HepG2 (cell line): ENCODE data around the gene KRT15. TPM values are rescaled to one million over a fixed set of nuclear protein-coding genes. Genes with fewer than 3 reads are reported as not detected.
A peak's percentile ranks its signal among the peaks of the same experiment; 100 is the strongest.

Experiments
- ATAC-seq: fragments of 200-7000 bp; cut with Tn5 transposase; 3 replicates; pipeline ENCODE4 v1.9.1; 2020; ENCODE audit warnings: mild to moderate bottlenecking, moderate library complexity
- BruUV-seq: library from RNA; stranded (reverse); fragments of 400-500 nt; replicated peaks from 2 replicates; lab custom pipeline; 2021; lab: Mats Ljungman, UMichigan
- CTCF ChIA-PET: fragments of 300-600 bp; formaldehyde crosslinking; extraction: SDS; loops from one replicate; lab custom pipeline; 2021; ENCODE audit warnings: low total read pairs, inconsistent platforms, low intra/inter-chr PET ratio; lab: Yijun Ruan, JAX
- POLR2A ChIA-PET: fragments of 350-600 bp; sonication (Branson Sonifier 250); formaldehyde crosslinking; loops from one replicate; lab custom pipeline; 2020; ENCODE audit warnings: antibody characterized with exemption, inconsistent platforms; lab: Yijun Ruan, JAX
- DNase-seq: peaks from one replicate; pipeline ENCODE4 v3.0.0-alpha.2; 2015; ENCODE audit warnings: low spot score
- FAIRE-seq: peaks from 3 replicates; lab custom pipeline; 2011; peaks lifted over from hg19 to GRCh38; lab: Jason Lieb, UNC
- H2AFZ ChIP-seq: one replicate; pipeline ENCODE4 v1.6.1; 2011; ENCODE audit warnings: low read length, inconsistent platforms
- H3K27ac ChIP-seq: fragments of 300-600 bp; 3 replicates; pipeline ENCODE4 v1.8.0; 2011; ENCODE audit warnings: mixed run types, mild to moderate bottlenecking, mixed read lengths, low read length, inconsistent platforms; ENCODE audit not compliant: insufficient read depth; ENCODE audit errors: extremely low read length
- H3K27me3 ChIP-seq, 2 experiments: fragments of 200-600 bp in 1 of 2; 2 replicates in 1 of 2; 3 replicates in 1 of 2; pipeline versions ENCODE4 v1.6.0 to v1.8.0; 2011; ENCODE audit warnings: low read length in 2 of 2, mild to moderate bottlenecking in 2 of 2, moderate library complexity in 2 of 2, inconsistent platforms in 1 of 2; ENCODE audit not compliant: insufficient read depth in 2 of 2, control insufficient read depth in 1 of 2
- H3K36me3 ChIP-seq, 2 experiments: fragments of 200-600 bp in 1 of 2; replicated peaks in 1 of 2; 2 replicates in 1 of 2; 3 replicates in 1 of 2; pipeline versions ENCODE4 v1.5.1 to v1.8.0; 2011; ENCODE audit warnings: low read length in 2 of 2, inconsistent platforms in 1 of 2; ENCODE audit not compliant: insufficient read depth in 2 of 2, control insufficient read depth in 1 of 2
- H3K4me1 ChIP-seq: 2 replicates; pipeline ENCODE4 v1.5.1; 2012; ENCODE audit warnings: low read length, inconsistent platforms; ENCODE audit not compliant: insufficient read depth
- H3K4me2 ChIP-seq: 2 replicates; pipeline ENCODE4 v1.6.0; 2011; ENCODE audit warnings: low read depth, low read length, inconsistent platforms
- H3K4me3 ChIP-seq, 3 experiments: fragments of 200-600 bp in 1 of 3; sonication (generic), shearing (Covaris generic) in 1 of 3; replicated peaks in 1 of 3; 2 replicates each; pipeline ENCODE4 v1.5.1; 2011 to 2016; ENCODE audit warnings: low read length in 3 of 3, inconsistent platforms in 2 of 3, low read depth in 2 of 3, mild to moderate bottlenecking in 2 of 3, control low read depth in 1 of 3, mixed read lengths in 1 of 3; ENCODE audit not compliant: insufficient read depth in 1 of 3
- H3K79me2 ChIP-seq: one replicate; pipeline ENCODE4 v1.6.1; 2011; ENCODE audit warnings: low read length, inconsistent platforms; ENCODE audit not compliant: insufficient read depth
- H3K9ac ChIP-seq: 2 replicates; pipeline ENCODE4 v1.6.0; 2011; ENCODE audit warnings: mild to moderate bottlenecking, low read depth, low read length, inconsistent platforms; ENCODE audit not compliant: insufficient read depth
- H3K9me3 ChIP-seq: 2 replicates; pipeline ENCODE4 v1.5.1; 2012; ENCODE audit warnings: mild to moderate bottlenecking, low read length
- H4K20me1 ChIP-seq: 2 replicates; pipeline ENCODE4 v1.6.0; 2011; ENCODE audit warnings: inconsistent platforms, mild to moderate bottlenecking, low read length, moderate library complexity; ENCODE audit not compliant: insufficient read depth
- ARID5B ChIP-seq: IDR thresholded peaks from 2 replicates; pipeline ENCODE4 v1.4.0; 2020; ENCODE audit warnings: mild to moderate bottlenecking, missing genetic modification reagents
- FOXA1 ChIP-seq, 2 experiments: fragments of 450-650 bp in 1 of 2; sonication (generic) in 1 of 2; formaldehyde crosslinking in 1 of 2; IDR thresholded peaks; 2 replicates each; pipeline versions ENCODE4 v1.4.0 to v1.6.1; 2016 to 2020; ENCODE audit warnings: missing genetic modification reagents in 1 of 2
- ISX ChIP-seq: sonication (generic); formaldehyde crosslinking; conservative IDR thresholded peaks from 2 replicates; pipeline ENCODE4 v1.5.0; 2020; ENCODE audit warnings: missing genetic modification reagents
- MLXIP ChIP-seq: sonication (generic); formaldehyde crosslinking; IDR thresholded peaks from 2 replicates; pipeline ENCODE4 v1.9.0; 2021; ENCODE audit warnings: missing genetic modification reagents, borderline replicate concordance
- PHF8 ChIP-seq: sonication (generic); formaldehyde crosslinking; IDR thresholded peaks from 2 replicates; pipeline ENCODE4 v1.5.0; 2020; ENCODE audit warnings: missing genetic modification reagents
- POLR2G ChIP-seq: fragments of 200-400 bp; formaldehyde crosslinking; IDR thresholded peaks from 2 replicates; pipeline ENCODE4 v1.6.1; 2018; ENCODE audit warnings: mild to moderate bottlenecking, low read depth, low read length, moderate library complexity
- RFX5 ChIP-seq: IDR thresholded peaks from 2 replicates; pipeline ENCODE4 v1.6.1; 2011; ENCODE audit warnings: low read depth, low read length, improper control_type of control experiment
- TFAP4 ChIP-seq: sonication (generic); IDR thresholded peaks from 2 replicates; pipeline ENCODE4 v1.6.1; 2016; ENCODE audit warnings: low read depth, borderline replicate concordance
- THAP11 ChIP-seq: IDR thresholded peaks from 2 replicates; pipeline ENCODE4 v1.6.1; 2016; ENCODE audit warnings: missing biosample characterization, missing genetic modification reagents
- XRCC5 ChIP-seq: fragments of 200-400 bp; formaldehyde crosslinking; optimal IDR thresholded peaks from 2 replicates; pipeline ENCODE3; 2017; ENCODE audit warnings: mild to moderate bottlenecking, low read length
- ZNF44 ChIP-seq: sonication (generic); formaldehyde crosslinking; IDR thresholded peaks from 2 replicates; pipeline ENCODE4 v1.5.1; 2020; ENCODE audit warnings: mild to moderate bottlenecking, missing genetic modification reagents
- ZNF775 ChIP-seq: sonication (generic); formaldehyde crosslinking; IDR thresholded peaks from 2 replicates; pipeline ENCODE4 v1.4.0; 2020; ENCODE audit warnings: missing genetic modification reagents, mild to moderate bottlenecking, moderate library complexity, borderline replicate concordance
- WGBS: methylation state at CpG from one replicate; pipeline ENCODE4 v1.1.6; 2017; ENCODE audit warnings: low lambda C conversion rate; 5-methylcytosine and 5-hydroxymethylcytosine counted together
- in situ Hi-C: cut with HindIII; loops from 2 replicates; pipeline ENCODE4 v1.10.0; 2017; ENCODE audit warnings: low pct_unique_long_range_greater_than_20kb; ENCODE audit not compliant: extremely low pct_ligation_motif_present
- intact Hi-C: fragments of 100-400 bp; cut with micrococcal nuclease; formaldehyde crosslinking; loops from one replicate; pipeline ENCODE4 v1.10.0; 2022; ENCODE audit not compliant: unreplicated experiment
- polyA plus RNA-seq, 8 experiments: library from polyadenylated mRNA; depleted of rRNA in 3 of 8; stranded (reverse) in 7 of 8; unstranded in 1 of 8; fragments of >200 nt; fragmentation: Illumina TruSeq in 4 of 8; extraction: Trizol in 4 of 8; gene quantifications; 2 replicates each; pipeline versions ENCODE4 v1.2.1 to v1.2.3, GENCODE V29; 2011 to 2016; ENCODE audit warnings: low read depth in 4 of 8, missing spikeins in 1 of 8, mixed read lengths in 1 of 8; ENCODE audit not compliant: insufficient read depth in 1 of 8
- total RNA-seq, 5 experiments: library from RNA; depleted of rRNA; stranded (reverse); fragments of >200 nt; fragmentation: Illumina TruSeq; extraction: Trizol; gene quantifications; 2 replicates each; pipeline ENCODE4 v1.2.3, GENCODE V29; 2016; ENCODE audit warnings: low read depth in 1 of 5

Gene KRT15
- total and polyA plus RNA-seq, 2 of the 13 experiments (the other 11 are each of a cell fraction or from before 2014, with no cell fraction given), result 0.46 to 0.63 TPM

GRCh38 chr17:41494524-41494923 is 24.2 kb downstream of the KRT15 start:
- ChIA-PET POLR2A (no interaction called here), CTCF (interaction anchor here (0.9 kb wide), 1 partner anchor 55 kb away, joined by 3 read pairs; no protein-coding TSS in a partner anchor)
- Histone ChIP-seq H3K4me2 (no peak overlapping the region), H3K4me1 (peaks cover 18% of the 10 kb centered on the region), H4K20me1 (no peaks in the 10 kb centered on the region), H3K4me3 (no peak overlapping the region), H3K36me3 (no peaks in the 10 kb centered on the region), H3K27ac (no peak overlapping the region), H3K9ac (no peak overlapping the region), H2AFZ (no peak overlapping the region), H3K9me3 (no peaks in the 10 kb centered on the region), H3K27me3 (peaks cover 3 to 31% of the 10 kb centered on the region in 2 experiments; a peak in 3 of 5 replicates), H3K79me2 (no peaks in the 10 kb centered on the region)
- DNase-seq (peak; percentile 13), ATAC-seq (no peak), FAIRE-seq (no peak)
- no TSS peak for BruUV-seq
- intact Hi-C loops, result no loop called here
- in situ Hi-C loops, result no loop called here
- TF ChIP-seq TFAP4, result no peak
- no peak for TF ChIP-seq XRCC5
- no peak for TF ChIP-seq MLXIP
- TF ChIP-seq ISX (CRISPR knock-in tag), result no peak
- no peak for TF ChIP-seq PHF8 (CRISPR knock-in tag)
- no peak for TF ChIP-seq RFX5
- no peak for TF ChIP-seq ZNF775 (CRISPR knock-in tag)
- TF ChIP-seq FOXA1 (IDR thresholded peaks at IDR 0.05), result no peak
- no peak for TF ChIP-seq FOXA1 (CRISPR knock-in tag; IDR thresholded peaks at IDR 0.05)
- TF ChIP-seq ZNF44 (CRISPR knock-in tag), result no peak
- no peak for TF ChIP-seq THAP11 (CRISPR knock-in tag)
- no peak for TF ChIP-seq ARID5B
- TF ChIP-seq POLR2G, result no peak
- WGBS, result 0% methylated on average over 2 of the region's 2 CpGs
